ENCODE data around the gene VPREB1.

GRCh38 chr22:22230438-22230837, 14.1 kb upstream of the VPREB1 start:
- TF ChIP-seq, protein P1, sequence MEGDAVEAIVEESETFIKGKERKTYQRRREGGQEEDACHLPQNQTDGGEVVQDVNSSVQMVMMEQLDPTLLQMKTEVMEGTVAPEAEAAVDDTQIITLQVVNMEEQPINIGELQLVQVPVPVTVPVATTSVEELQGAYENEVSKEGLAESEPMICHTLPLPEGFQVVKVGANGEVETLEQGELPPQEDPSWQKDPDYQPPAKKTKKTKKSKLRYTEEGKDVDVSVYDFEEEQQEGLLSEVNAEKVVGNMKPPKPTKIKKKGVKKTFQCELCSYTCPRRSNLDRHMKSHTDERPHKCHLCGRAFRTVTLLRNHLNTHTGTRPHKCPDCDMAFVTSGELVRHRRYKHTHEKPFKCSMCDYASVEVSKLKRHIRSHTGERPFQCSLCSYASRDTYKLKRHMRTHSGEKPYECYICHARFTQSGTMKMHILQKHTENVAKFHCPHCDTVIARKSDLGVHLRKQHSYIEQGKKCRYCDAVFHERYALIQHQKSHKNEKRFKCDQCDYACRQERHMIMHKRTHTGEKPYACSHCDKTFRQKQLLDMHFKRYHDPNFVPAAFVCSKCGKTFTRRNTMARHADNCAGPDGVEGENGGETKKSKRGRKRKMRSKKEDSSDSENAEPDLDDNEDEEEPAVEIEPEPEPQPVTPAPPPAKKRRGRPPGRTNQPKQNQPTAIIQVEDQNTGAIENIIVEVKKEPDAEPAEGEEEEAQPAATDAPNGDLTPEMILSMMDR (IDR thresholded peaks at IDR 0.05): no peak
- TF ChIP-seq POLR2A (IDR thresholded peaks at IDR 0.05) (no peak), EP300 (IDR thresholded peaks at IDR 0.05) (no peak)
